Body of pancreas (tissue), 4 donors: ENCODE data around the gene PRSS22.

Experiments used
- CTCF ChIP-seq, 7 experiments: fragments of 450-650 bp in 4 of 7; fragments of 200-600 bp in 3 of 7; sonication (generic) in 3 of 7; IDR thresholded peaks; one replicate each; pipeline ENCODE4 v1.5.1; 2016 to 2019; ENCODE audit warnings: antibody characterized with exemption in 7 of 7
- POLR2A ChIP-seq, 3 donors: fragments of 450-650 bp; IDR thresholded peaks; one replicate each; pipeline ENCODE4 v1.6.1; 2016; ENCODE audit warnings: antibody characterized with exemption in 3 of 3, mild to moderate bottlenecking in 2 of 3

GRCh38 chr16:2852731-2853507, 5.1 kb downstream of the PRSS22 start:
- no peak for TF ChIP-seq POLR2A (IDR thresholded peaks at IDR 0.05)
- no peak for TF ChIP-seq CTCF (IDR thresholded peaks at IDR 0.05)
